Islet of Langerhans (tissue), 1 donor: ENCODE measurements around the gene ARID5A.

Experiments
- FAIRE-seq: peaks from one replicate; lab custom pipeline; 2011; peaks lifted over from hg19 to GRCh38; lab: Jason Lieb, UNC

ARID5A gene

DNA sequence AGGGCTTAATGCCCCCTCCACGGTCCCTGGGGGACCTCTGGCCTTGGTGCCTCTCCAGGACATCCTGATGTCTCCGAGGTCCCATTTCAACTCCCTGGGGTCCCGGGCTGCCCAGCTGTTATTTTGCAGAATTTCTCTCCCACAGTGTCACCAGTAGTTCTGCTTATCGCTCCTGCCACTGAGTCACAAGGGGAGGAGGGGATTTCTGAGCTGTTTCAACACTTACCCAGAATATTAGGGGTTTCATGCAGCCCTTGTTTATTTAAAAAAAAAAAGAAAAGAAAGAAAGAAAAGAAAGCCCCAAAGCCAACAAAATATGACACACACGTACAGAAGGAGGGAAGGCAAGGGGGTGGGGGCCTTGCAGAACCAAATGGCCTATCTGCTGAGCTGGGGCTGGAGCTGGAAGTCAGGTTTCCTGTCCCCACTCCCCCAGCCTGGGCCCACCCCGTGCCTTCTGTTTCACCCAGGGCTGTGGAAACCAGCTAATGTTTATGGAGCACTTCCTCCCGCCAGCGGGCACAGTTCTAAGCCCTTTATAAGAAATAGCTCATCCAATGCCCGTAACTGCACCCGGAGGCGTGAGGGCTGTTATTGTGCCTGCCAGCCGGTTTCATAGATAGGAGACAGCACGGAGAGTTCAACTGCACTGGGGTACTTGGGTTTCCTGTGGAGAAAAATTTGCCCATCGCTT is 8.4 kb upstream of the ARID5A start:
- FAIRE-seq, result no peak

DNA sequence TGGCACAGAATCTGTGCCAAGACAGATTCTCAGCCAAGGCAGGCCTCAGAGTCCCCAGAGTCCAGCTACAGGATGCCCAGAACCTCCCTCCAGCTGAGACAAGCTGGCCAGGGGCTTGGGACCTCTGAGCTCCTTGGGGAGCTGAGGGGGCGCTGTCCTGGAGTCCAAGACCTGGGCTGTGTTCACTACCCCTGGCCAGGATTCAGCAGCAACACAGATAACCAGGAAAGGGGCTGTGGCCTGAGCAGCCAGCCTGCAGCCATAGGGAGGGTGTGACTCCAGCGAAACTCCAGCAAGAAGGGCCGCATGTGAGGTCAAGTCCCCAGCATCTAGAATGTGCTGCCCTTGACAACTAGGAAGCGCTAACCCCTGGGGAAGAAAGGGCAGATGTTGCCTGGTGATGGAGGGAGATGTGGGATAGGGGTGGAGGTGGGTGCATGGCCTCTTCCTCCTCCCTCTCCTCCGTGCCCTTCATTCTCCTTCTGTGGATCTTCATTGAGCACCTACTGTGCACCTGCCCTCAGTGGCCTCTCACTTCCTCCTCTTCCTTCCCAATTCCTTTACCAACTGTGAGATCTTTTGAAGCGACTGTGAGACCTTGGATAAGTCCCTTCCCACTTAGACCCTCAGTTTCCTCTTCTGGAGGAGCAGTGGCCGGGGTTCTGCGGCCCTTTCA is 7.7 kb upstream of the ARID5A start:
- no peak for FAIRE-seq

DNA sequence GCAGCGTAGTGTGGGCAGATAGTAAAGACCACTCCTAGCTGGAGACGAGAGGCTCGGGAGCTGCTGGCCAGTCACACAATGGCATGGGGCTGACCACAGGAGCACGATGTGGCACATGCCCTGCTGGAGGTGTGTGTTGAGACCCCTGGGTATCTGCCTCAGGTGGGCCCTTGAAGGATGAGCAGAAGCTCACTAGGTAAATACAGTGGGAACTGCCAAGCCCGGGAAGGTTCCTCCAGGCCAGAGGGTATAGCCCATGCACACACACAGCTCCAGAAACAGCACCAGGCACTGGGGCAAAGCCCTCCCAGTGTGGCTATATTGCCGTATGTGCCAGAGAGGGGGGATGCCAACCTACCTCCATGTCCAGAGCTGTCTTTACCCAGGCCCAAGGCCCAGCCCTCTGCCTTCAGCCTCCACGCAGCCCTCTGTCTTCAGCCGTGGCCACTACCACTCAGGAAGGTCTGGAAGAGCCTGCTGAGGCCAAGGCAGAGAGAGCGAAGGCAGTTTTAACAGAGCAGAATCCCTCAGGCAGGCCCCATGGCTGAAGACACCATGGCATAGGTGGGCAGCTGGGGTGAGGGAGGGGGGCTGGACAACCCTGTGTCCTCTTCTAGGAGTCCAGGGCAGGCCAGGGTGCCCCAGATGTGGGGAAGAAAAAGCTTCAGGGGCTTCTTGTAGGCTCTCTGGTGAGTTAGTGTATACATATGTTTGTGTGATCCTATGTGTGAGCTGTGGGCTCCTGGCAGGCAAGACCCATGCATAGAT is 7.0 kb upstream of the ARID5A start:
- no peak for FAIRE-seq

DNA sequence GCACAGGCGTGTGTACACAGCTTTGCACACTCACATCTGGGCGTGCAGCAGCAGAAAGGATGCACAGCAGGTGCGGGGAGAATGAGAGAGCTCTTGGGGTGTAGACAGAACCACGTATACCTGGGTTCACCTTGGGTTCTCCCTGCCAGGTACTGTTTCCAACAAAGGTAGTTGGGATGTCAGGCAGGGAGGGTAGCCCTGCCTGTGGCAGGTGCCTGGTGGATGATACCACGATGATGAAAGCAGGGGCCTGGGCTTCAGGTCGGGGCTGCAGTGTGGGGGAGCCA is 6.5 kb upstream of the ARID5A start:
- FAIRE-seq, result no peak

DNA sequence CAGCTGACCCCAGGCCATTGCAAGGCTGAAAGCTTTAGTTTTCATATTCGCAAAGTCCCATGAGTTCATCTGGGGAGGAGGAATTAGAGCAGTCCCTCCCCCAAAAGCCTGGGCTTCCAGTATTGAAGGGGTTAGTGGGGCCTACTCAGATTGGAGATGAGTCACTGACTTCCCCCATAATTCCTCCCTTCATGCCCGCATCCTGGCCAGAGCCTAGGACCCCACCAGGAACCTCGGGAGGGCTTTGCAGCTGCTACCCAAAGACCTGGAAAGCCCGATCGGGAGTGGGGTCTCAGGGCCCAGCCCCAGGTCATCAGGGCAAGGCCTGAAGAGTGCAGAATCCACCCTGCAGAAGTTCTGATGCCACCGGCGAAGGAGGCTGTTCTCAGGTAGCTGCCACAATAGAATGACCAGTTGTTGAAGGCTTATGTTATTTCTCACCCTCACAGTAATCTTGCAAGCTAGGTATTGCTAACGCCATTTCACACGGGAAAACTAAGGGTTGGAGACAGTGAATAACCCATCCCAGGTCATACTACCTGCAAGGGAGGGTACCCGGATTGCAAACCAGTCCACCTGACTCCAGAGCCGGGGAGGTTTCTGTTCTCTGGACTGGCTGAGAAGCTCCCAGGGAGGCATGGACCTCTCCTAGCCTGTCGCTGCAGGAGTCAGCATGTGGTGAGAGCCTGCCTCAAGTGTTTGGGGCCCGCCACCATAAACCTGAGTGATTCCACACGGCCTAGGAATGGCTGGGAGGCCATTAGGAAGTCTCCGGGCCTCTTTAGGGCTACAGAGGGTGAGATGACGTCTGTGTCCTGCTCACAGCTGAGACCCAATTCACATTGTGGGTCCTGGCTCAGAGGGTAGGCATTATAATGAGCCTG is 5.8 kb upstream of the ARID5A start:
- FAIRE-seq, result no peak

DNA sequence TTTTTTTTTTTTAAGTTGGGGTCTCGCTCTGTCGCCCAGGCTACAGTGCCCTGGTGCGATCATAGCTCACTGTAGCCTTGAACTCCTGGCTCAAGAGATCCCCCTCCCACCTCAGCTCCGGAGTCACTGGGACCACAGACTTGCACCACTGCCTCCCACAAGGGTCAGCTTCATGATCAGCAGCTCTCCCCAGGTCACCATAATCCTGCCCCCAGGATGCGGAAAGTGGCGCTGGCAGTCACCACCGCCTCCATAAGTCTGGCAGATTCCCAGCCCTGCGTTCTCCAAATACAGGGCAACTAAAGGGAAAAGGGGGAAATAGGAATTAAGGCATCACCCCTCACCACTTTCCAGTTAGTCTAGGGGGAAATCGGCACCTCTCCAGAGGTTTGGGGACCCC is 5.2 kb upstream of the ARID5A start:
- FAIRE-seq, result no peak

DNA sequence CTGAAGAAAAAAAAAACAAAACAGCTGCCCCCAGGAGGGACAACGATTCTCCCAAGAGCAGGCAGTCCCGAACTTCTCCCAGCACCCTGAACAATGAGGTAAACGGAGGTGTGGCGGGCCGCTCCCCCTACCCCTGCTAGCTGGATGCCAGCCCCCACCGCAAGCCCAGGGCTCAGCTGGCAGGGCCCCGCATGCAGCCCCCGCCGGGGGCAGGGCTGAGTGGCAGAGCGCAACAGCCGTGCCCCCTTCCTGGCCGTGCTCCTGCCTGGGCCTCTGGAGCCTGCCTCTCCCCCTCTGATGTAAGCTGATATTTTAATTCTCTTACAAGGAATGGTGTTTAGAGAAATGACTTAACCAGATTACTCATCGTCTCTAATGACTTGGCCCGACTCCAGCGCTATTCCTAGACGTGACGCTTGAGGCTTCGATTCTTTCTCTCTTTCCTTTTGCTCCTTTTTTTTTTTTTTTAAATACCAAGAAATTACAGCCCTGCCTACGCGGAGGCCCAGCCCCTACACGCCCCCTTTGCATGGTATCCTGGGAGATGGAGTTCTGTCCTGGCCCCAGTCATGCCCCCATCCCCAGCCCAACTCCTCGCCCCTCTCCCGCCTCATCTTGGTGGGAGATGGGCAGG is 4.6 kb upstream of the ARID5A start:
- peak; percentile 84 for FAIRE-seq

DNA sequence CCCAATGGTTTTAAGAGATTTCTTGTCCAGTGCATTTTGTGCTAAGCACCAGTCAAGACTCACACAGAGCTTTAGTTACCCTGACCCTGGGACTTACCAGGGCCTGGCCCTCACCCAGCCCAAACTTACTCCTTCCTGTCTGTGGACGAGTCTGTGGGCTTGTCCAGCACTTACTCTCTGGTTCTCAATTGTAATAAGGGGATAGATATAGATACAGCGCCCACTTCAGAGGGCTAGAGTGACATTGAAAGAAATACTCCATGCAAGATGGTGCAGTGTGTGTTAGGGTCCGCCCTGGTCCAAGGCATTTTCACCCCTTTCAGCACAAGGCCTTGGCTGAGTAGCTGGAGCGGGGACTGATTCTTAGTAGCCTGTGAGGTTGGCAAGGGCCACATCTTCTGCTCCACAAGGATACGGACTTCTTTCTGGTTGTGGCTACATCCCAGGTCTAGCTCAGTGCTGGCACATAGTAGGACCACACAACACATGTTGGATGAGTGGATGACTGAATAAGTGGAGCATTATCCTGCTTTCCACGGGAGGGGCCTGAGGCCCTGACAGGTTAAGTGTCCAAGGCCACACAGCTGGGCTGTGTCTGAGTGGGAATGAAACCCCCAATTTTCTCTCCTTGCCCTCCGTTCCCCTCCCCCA is 3.8 kb upstream of the ARID5A start:
- FAIRE-seq, result no peak

DNA sequence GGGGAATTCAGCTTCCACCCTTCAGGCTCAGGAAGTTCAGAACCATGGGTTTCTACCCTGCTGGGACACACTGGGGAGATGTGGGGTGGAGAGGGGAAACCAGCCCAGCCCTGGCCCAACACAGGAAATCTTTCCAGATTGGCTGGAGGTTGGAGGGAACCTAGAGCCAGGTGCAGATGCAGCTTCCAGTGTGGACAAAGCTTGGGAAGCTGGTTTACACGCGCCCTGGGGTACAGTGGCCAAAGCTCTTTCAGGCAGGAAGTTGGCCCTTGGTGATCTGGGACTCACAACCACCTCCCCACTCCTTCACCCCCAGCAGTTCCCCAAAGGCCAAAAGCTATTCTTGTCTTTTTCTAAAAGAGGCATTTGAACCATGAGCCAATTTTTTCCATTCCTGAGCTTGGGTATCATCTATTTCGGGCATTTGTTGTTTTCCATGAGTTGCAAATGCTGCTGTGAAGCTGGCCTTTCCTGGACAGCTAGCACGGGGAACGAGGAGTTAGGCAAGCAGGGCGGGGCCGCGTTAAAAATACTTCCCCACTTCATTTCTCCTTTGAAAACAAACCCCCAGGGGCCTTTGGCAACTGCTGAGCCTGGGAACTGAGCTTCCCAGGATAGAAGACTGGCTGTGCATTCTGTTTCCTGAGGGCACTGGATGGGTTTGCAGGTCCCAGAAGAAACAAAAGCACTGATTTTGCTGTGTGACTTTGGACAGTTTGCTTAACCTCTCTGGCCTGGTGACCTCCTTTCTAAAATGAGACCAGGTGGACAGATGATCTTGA is 3.1 kb upstream of the ARID5A start:
- no peak for FAIRE-seq

DNA sequence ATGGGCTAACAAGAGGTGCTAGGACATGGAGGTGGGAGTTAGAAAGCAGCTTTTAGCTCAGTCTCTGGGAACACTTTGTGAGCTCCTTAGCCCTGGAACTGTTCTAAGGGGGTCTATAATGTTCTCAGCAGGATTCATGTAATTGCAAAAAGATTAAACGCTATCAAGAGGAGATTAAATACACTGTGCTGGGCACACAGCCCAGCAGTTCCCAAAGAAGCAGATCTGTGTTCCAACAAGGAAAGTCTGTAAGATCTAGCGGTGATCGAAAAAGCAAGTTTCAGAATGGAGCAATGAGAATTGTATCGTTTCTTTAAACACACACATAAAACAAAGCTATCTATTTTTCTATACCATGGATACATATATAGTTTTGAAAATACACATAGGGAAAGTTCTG is 2.4 kb upstream of the ARID5A start:
- no peak for FAIRE-seq

DNA sequence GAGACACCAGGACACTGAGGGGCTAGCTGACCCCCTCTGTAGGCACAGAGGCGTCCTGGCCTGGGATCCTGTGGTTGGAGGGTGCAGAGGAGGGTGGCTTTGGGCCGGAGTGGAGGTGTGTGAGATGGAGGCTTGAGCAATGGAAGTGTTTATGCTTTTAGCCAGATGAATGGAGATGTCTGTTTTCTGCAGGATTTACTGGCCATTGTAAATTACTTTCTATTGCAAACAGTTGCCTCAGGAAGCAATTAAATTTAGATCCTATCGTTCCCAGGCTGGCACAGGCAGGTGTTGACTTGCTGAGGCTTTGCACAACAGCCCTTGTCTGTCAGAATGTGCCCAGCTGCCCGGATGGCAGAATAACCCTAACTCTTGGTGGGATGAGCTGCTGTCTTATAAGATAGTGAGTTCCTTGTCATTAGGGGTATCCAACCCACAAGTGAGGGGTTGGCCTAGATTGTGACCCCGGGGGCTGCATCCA is 1.8 kb upstream of the ARID5A start:
- FAIRE-seq, result no peak

DNA sequence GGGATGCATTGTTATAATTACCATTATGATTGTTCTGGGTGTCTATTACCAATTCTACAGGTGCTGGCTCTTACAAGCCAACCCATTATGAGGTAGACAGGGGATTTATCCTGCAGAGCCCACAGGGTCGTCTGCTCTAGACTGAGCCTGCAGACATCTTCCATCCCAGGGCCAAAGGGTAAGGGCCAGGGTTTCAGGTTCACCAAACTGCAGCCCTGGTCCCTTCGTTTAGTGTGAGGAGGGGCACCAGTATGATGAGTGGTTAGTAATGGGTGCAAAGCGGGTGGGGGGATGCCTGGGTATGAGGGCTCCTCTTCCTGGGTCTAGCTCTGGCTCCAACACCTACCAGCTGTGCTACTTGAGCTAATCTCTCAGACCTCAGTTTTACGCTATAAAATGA is 1.2 kb upstream of the ARID5A start:
- FAIRE-seq, result no peak

DNA sequence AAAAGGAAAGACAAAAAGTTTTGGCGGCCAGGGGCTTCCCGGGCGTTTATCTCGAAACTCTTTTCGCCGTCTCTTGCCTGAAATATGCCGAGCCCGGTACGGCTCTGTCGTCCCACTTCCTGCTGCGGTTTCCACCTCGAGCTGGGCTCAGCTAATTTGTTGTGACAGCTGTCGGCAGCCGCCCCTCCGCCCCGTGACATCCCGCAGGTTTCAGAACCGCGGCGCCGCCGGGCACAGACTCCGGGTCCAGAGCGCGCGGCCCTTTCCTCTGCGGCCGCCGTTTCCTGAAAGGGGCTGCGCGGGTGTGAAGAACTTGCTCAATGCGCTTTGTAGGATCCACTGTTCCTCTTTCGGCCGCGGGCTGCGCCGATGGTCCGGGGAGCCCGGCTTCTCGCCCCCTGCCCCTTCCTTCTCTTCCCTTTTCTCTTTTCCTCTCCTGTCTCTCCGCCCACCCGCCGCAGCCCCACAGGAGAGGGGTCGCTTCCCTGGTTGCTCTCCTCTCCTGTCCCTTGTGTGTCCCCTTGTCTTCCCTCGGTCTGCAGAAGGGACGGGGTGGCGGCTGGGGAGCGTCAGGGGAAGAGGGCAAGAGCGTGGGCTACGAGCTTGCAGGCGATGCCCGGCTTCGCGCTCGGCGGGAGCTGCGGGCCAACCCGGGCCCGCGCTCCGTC is 648 bp downstream of the ARID5A start:
- FAIRE-seq, result no peak

DNA sequence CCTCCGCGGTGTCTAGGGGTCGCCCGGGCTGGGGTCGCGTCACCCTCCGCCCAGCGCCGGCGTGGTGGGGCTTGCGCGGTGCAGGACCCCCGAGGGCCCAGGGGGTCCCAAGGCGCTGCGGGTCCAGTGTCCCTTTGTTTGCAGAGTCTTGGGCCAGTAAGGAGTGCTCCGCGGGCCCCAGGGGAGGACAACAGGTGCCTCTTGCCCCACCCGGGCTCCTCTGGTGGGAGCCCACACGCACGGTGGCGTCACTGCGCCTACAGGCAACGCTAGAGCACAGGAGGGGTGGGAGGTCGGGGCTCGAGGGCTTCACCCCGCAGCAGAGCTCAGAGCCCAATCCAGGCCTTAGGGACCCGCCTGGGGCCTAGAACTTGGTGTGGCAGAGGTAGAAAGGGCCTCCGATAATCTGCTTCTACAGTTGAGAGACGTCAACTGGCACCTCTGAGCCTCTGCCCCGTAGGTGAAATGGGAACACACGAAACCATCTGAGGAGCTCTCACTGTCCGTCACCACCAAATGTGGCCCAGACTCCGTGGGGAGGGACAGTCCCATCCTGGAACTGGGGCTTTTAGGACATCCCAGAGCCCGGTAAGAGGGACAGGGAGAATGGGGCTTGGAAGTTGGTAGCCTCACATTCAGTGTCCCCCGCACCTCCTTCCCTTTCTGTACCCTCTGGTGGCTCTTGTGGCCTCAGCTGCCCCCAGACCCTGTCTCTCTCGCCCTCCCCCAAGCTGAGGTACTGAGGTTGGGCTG is 1.4 kb downstream of the ARID5A start:
- no peak for FAIRE-seq

DNA sequence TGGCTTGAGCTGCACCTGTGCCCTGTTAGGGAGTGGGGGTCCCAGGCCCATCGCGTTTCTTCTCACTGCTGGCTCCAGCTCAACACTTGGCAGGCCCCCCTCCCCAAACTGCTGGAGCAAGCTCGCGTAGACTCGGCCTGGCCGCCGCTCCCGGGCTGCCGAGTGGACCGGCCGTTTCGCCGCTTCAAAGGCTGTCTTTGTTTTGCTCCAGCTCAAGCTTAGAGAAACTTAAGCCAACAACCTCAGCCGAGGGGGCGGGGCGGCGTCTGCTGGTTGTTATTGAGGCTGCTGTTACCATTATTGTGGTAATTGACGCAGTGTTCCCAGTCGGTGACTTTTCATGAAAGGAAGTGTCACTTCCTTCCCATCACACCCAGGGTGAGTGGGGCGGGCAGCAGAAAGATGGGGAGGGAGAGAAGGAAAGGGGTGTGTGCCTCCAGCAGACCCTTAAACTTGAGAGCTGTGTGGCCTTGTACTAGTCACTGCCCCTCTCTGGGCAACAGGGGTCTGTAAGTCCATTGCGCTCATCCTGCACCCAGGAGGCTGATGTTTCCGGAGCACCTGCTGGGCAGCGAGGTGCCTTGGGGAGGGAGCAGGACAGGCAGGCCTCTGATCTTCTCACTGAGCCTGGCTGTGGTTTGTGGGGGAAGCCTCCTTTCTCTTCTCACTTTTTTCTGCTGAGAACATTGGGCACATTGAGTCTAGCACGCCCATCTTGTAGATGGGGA is 2.1 kb downstream of the ARID5A start:
- FAIRE-seq, result no peak

DNA sequence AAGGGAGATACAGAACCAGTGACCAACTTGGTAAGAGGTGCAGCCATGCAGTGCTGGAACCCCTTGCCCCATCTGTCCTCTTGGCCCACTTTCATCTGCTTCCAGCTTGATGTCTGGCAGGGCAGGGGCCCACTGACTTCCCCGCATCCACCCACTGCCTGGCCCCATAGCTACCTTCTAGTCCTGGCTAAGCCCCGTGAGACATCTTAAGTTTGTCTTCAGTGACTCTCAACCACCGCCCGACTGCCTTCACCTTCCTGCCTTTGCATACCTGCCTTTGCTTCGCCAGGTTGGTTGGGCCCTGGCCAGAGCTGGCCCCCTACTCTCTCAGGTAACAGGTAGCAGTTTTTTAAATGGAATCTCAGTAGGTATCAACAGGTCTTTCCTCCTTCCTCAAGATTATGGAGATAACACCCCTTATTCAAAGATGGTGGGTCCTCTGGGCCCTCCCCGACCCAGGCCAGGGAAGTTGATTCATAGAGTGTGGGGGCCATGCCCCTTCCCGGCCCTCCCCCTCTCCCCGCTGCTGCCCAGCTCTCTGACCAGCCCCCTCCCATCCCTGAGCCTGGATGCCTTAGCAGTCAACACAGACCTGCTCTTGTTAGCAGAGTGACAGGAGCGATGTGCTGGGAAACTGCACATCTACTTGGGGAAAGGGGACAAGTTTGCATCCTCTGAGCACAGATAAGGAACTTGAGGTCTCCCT is 2.8 kb downstream of the ARID5A start:
- no peak for FAIRE-seq

DNA sequence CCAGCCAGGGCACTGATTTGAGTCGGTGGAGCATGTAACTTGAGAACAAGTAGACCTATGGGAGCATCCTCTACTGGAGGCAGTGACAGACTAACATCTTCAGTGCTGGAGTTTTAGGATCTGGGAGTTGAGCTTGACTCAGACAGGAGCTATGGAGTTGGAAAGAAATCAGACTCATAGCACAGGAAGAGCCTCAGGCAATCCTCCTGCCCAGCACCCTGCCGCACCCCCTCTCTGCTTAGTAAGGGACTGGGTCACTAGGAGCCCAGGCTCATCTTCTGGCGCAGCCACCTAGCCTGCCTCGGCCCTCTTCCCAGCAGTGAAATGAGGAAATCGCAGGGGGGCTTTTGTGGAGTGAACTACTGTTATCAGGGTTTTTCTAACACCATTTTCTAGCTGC is 3.6 kb downstream of the ARID5A start:
- FAIRE-seq, result no peak
